Endothelial cell of umbilical vein (primary cell): ENCODE measurements around the gene NSFL1C. TPM values are rescaled to one million over a fixed set of nuclear protein-coding genes. Genes with fewer than 3 reads are reported as not detected.

ENCODE experiments used
- BruUV-seq: library from RNA; stranded (reverse); fragments of 400-500 nt; replicated peaks from 2 replicates; lab custom pipeline; 2021; lab: Mats Ljungman, UMichigan
- CTCF ChIA-PET: fragments of 300-600, 350-600 bp; sonication (Branson Sonifier 250); formaldehyde crosslinking; loops from one replicate; lab custom pipeline; 2021; ENCODE audit warnings: antibody characterized with exemption, inconsistent platforms; lab: Charles Lee
- POLR2A ChIA-PET: fragments of 300-600, 350-600 bp; sonication (Branson Sonifier 250); formaldehyde crosslinking; loops from one replicate; lab custom pipeline; 2021; ENCODE audit warnings: antibody characterized with exemption, inconsistent platforms; lab: Charles Lee
- DNase-seq: peaks from one replicate; pipeline ENCODE4 v3.0.0-alpha.2; 2011; ENCODE audit warnings: low read depth, low spot score
- FAIRE-seq: peaks from 2 replicates; lab custom pipeline; 2011; peaks lifted over from hg19 to GRCh38; lab: Jason Lieb, UNC
- H2AFZ ChIP-seq: 2 replicates; pipeline ENCODE4 v1.6.0; 2012; ENCODE audit warnings: low read depth, low read length, control low read depth, inconsistent platforms
- H3K27ac ChIP-seq: 2 replicates; pipeline ENCODE4 v1.5.1; 2011; ENCODE audit warnings: low read depth, mild to moderate bottlenecking, control low read depth, low read length, moderate library complexity; ENCODE audit not compliant: insufficient read depth
- H3K27me3 ChIP-seq, 2 experiments: 2 replicates each; pipeline versions ENCODE4 v1.6.0 to v1.6.1; 2011; ENCODE audit warnings: low read length in 2 of 2, mixed read lengths in 1 of 2; ENCODE audit not compliant: control insufficient read depth in 2 of 2, insufficient read depth in 2 of 2
- H3K36me3 ChIP-seq, 2 experiments: 2 replicates in 1 of 2; 3 replicates in 1 of 2; pipeline ENCODE4 v1.5.1; 2011; ENCODE audit warnings: low read length in 2 of 2, mild to moderate bottlenecking in 1 of 2, moderate library complexity in 1 of 2; ENCODE audit not compliant: control insufficient read depth in 2 of 2, insufficient read depth in 2 of 2; ENCODE audit errors: extremely low read depth in 1 of 2
- H3K4me1 ChIP-seq: 3 replicates; pipeline ENCODE4 v1.5.1; 2011; ENCODE audit warnings: mild to moderate bottlenecking, low read length; ENCODE audit not compliant: control insufficient read depth, insufficient read depth; ENCODE audit errors: extremely low read depth
- H3K4me2 ChIP-seq: 2 replicates; pipeline ENCODE4 v1.6.1; 2011; ENCODE audit warnings: low read length, control low read depth, mixed read lengths; ENCODE audit not compliant: insufficient read depth
- H3K4me3 ChIP-seq, 3 experiments: fragments of 200-600 bp in 1 of 3; sonication (generic), shearing (Covaris generic) in 1 of 3; replicated peaks in 1 of 3; 2 replicates each; pipeline ENCODE4 v1.5.1; 2011 to 2016; ENCODE audit warnings: control low read depth in 3 of 3, low read length in 3 of 3, mild to moderate bottlenecking in 2 of 3, inconsistent platforms in 1 of 3, low read depth in 1 of 3, moderate library complexity in 1 of 3; ENCODE audit not compliant: insufficient read depth in 1 of 3
- H3K79me2 ChIP-seq: 2 replicates; pipeline ENCODE4 v1.6.0; 2012; ENCODE audit warnings: low read length, inconsistent platforms; ENCODE audit not compliant: control insufficient read depth, insufficient read depth
- H3K9ac ChIP-seq: replicated peaks from 2 replicates; pipeline ENCODE3; 2011; ENCODE audit warnings: low read length, control low read depth; ENCODE audit not compliant: insufficient read depth; ENCODE audit errors: extremely low read depth
- H3K9me1 ChIP-seq: replicated peaks from 3 replicates; pipeline ENCODE4 v1.6.0; 2011; ENCODE audit warnings: mild to moderate bottlenecking, low read length; ENCODE audit not compliant: control insufficient read depth, insufficient read depth; ENCODE audit errors: extremely low read depth
- H3K9me3 ChIP-seq: replicated peaks from 2 replicates; pipeline ENCODE4 v1.5.1; 2012; ENCODE audit warnings: low read length, inconsistent platforms; ENCODE audit not compliant: control insufficient read depth, insufficient read depth
- H4K20me1 ChIP-seq: replicated peaks from 2 replicates; pipeline ENCODE3; 2011; ENCODE audit warnings: mild to moderate bottlenecking, low read length; ENCODE audit not compliant: control insufficient read depth, insufficient read depth; ENCODE audit errors: extremely low read depth
- EZH2 ChIP-seq: IDR thresholded peaks from 2 replicates; pipeline ENCODE4 v1.6.1; 2012; ENCODE audit warnings: borderline replicate concordance, low read depth, mild to moderate bottlenecking, moderate library complexity, low read length, inconsistent platforms; ENCODE audit not compliant: severe bottlenecking
- FOS ChIP-seq: IDR thresholded peaks from 2 replicates; pipeline ENCODE4 v1.6.1; 2011; ENCODE audit warnings: mild to moderate bottlenecking, low read length, moderate library complexity, borderline replicate concordance; ENCODE audit not compliant: insufficient read depth
- GATA2 ChIP-seq: IDR thresholded peaks from 2 replicates; pipeline ENCODE4 v1.7.0; 2011; ENCODE audit warnings: low read depth, mild to moderate bottlenecking, moderate library complexity, mixed read lengths, low read length; ENCODE audit not compliant: insufficient read length, insufficient read depth
- JUN ChIP-seq: IDR thresholded peaks from 2 replicates; pipeline ENCODE4 v1.6.1; 2011; ENCODE audit warnings: borderline replicate concordance, low read depth; ENCODE audit not compliant: insufficient read length, insufficient read depth
- MYC ChIP-seq: IDR thresholded peaks from one replicate; pipeline ENCODE4 v1.6.1; 2011; ENCODE audit warnings: mild to moderate bottlenecking, low read depth, low read length
- POLR2A ChIP-seq: IDR thresholded peaks from 2 replicates; pipeline ENCODE4 v1.6.1; 2012; ENCODE audit warnings: low read depth, mild to moderate bottlenecking, control low read depth, low read length
- POLR2AphosphoS5 ChIP-seq: IDR thresholded peaks from 2 replicates; pipeline ENCODE4 v1.6.1; 2012; ENCODE audit warnings: low read depth, mild to moderate bottlenecking, control low read depth, low read length, moderate library complexity; ENCODE audit not compliant: insufficient read depth
- dilution Hi-C: fragments of 300-500 bp; cut with MboI; formaldehyde crosslinking; loops from one replicate; pipeline ENCODE4 v1.15.0; 2019; ENCODE audit warnings: low sequenced_read_pairs; ENCODE audit not compliant: extremely low pct_ligation_motif_present
- intact Hi-C: fragments of 100-400 bp; cut with micrococcal nuclease; formaldehyde crosslinking; loops from one replicate; pipeline ENCODE4 v1.10.0; 2022
- polyA plus RNA-seq, 4 experiments: library from polyadenylated mRNA; depleted of rRNA in 3 of 4; stranded (reverse) in 3 of 4; unstranded in 1 of 4; fragments of >200 nt; gene quantifications; 2 replicates each; pipeline versions ENCODE4 v1.2.1 to v1.2.3, GENCODE V29; 2011 to 2012; ENCODE audit warnings: missing spikeins in 1 of 4
- total RNA-seq: library from RNA; stranded (reverse); gene quantifications from 2 replicates; pipeline ENCODE4 v1.2.3, GENCODE V29; 2021
- TF ChIP-seq, protein P1 (sequence below), 2 donors: IDR thresholded peaks; 1 replicate in 1 of 2; 2 replicates in 1 of 2; pipeline ENCODE4 v1.5.1; 2011; ENCODE audit warnings: low read length in 2 of 2, mild to moderate bottlenecking in 2 of 2, moderate library complexity in 2 of 2, control low read depth in 1 of 2, inconsistent platforms in 1 of 2, low read depth in 1 of 2; ENCODE audit not compliant: insufficient read depth in 1 of 2; ENCODE audit errors: extremely low read depth in 1 of 2
- TF ChIP-seq, protein P2 (sequence below): IDR thresholded peaks from 2 replicates; pipeline ENCODE4 v1.6.1; 2011; ENCODE audit not compliant: insufficient read depth, insufficient read length

NSFL1C gene
- total and polyA plus RNA-seq, 2 donors (not counting 3 experiments of a cell fraction or from before 2014, with no cell fraction given) = 27.3 to 95.7 TPM

DNA sequence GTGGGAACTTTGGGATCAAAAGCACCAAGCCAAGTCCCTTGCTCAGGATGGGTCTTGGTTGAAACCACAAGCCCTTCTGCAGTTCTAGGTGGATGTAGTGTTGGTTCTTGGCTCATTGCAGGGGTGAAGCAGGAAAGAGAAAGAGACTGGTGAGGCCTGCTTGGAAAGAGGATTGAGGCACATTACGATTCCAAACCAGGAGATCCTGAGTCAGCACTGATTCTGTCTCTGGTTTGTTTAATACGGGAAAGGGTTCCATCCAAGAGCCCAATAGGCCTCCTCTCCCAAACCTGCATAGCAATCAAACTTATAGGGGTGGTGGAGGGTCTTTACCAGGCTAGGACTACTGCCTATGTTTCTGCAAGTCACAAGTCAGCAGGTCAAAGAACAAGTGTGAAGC, 24.3 kb downstream of the NSFL1C start:
- no peak overlapping the region for H3K27ac ChIP-seq
- no peaks in the 10 kb centered on the region for H3K27me3 ChIP-seq
- no peaks in the 10 kb centered on the region for H3K4me1 ChIP-seq
- no TSS peak for BruUV-seq
- no peak for DNase-seq
- no peaks in the 10 kb centered on the region for H3K9me1 ChIP-seq
- no peaks in the 10 kb centered on the region for H3K9me3 ChIP-seq
- H3K9ac ChIP-seq = no peak overlapping the region
- peak; percentile 8 for FAIRE-seq
- CTCF ChIA-PET = interaction anchor here (4.0 kb wide), 1 partner anchor 61 kb away, joined by 20 read pairs; no protein-coding TSS in a partner anchor
- H3K79me2 ChIP-seq = no peaks in the 10 kb centered on the region
- H3K36me3 ChIP-seq = peaks cover 28 to 45% of the 10 kb centered on the region in 2 experiments
- no peaks in the 10 kb centered on the region for H4K20me1 ChIP-seq
- intact Hi-C loops (no loop called here), dilution Hi-C loops (loop anchor here (25.0 kb wide), 1 partner anchor 130 kb away; no protein-coding TSS in a partner anchor)
- TF ChIP-seq FOS = no peak
- no peak for TF ChIP-seq MYC
- TF ChIP-seq POLR2A = no peak
- TF ChIP-seq, protein P1, sequence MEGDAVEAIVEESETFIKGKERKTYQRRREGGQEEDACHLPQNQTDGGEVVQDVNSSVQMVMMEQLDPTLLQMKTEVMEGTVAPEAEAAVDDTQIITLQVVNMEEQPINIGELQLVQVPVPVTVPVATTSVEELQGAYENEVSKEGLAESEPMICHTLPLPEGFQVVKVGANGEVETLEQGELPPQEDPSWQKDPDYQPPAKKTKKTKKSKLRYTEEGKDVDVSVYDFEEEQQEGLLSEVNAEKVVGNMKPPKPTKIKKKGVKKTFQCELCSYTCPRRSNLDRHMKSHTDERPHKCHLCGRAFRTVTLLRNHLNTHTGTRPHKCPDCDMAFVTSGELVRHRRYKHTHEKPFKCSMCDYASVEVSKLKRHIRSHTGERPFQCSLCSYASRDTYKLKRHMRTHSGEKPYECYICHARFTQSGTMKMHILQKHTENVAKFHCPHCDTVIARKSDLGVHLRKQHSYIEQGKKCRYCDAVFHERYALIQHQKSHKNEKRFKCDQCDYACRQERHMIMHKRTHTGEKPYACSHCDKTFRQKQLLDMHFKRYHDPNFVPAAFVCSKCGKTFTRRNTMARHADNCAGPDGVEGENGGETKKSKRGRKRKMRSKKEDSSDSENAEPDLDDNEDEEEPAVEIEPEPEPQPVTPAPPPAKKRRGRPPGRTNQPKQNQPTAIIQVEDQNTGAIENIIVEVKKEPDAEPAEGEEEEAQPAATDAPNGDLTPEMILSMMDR (IDR thresholded peaks at IDR 0.05; ENCODE audit: extremely low read depth in 1 of 2, insufficient read depth in 1 of 2, low read depth in 1 of 2, low read length in 2 of 2) = no peak
- no peak for TF ChIP-seq POLR2AphosphoS5
- TF ChIP-seq GATA2 = no peak
- TF ChIP-seq EZH2 = no peak
- TF ChIP-seq JUN = no peak
- TF ChIP-seq, protein P2, sequence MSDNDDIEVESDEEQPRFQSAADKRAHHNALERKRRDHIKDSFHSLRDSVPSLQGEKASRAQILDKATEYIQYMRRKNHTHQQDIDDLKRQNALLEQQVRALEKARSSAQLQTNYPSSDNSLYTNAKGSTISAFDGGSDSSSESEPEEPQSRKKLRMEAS = no peak
- no peak overlapping the region for H2AFZ ChIP-seq
- no peak overlapping the region for H3K4me2 ChIP-seq
- POLR2A ChIA-PET = no interaction called here
- H3K4me3 ChIP-seq = no peak overlapping the region
